ENCODE results near the gene HNRNPAB. TPM values are rescaled to one million over a fixed set of nuclear protein-coding genes. Genes with fewer than 3 reads are reported as not detected.

HNRNPAB gene
- total RNA-seq, 1 experiment from 2014 or later = 364 TPM

- Mint-ChIP-seq H3K36me3 (ENCODE audit: insufficient read depth, unreplicated experiment) (peaks cover 43% of the 10 kb centered on the region), H3K27me3 (ENCODE audit: insufficient read depth, unreplicated experiment) (no peaks in the 10 kb centered on the region), H3K4me1 (ENCODE audit: insufficient read depth, unreplicated experiment) (peaks cover 43% of the 10 kb centered on the region), H3K27ac (ENCODE audit: low read depth, unreplicated experiment) (no peak overlapping the region), H3K9me3 (ENCODE audit: unreplicated experiment) (peaks cover 11% of the 10 kb centered on the region), H3K4me3 (ENCODE audit: unreplicated experiment) (no peak overlapping the region)
- BruUV-seq (replicated peaks) = no TSS peak
- ChIA-PET POLR2A (interaction anchor here (1.2 to 2.0 kb wide), 3 partner anchors 8 to 14 kb away, joined by 3 to 8 read pairs (median 4); no protein-coding TSS in a partner anchor), CTCF (interaction anchor here (1.3 kb wide), 1 partner anchor 10 kb away, joined by 4 read pairs; no protein-coding TSS in a partner anchor)
- DNase-seq (ENCODE audit: unreplicated experiment) = no peak
- TF ChIP-seq, protein P1, sequence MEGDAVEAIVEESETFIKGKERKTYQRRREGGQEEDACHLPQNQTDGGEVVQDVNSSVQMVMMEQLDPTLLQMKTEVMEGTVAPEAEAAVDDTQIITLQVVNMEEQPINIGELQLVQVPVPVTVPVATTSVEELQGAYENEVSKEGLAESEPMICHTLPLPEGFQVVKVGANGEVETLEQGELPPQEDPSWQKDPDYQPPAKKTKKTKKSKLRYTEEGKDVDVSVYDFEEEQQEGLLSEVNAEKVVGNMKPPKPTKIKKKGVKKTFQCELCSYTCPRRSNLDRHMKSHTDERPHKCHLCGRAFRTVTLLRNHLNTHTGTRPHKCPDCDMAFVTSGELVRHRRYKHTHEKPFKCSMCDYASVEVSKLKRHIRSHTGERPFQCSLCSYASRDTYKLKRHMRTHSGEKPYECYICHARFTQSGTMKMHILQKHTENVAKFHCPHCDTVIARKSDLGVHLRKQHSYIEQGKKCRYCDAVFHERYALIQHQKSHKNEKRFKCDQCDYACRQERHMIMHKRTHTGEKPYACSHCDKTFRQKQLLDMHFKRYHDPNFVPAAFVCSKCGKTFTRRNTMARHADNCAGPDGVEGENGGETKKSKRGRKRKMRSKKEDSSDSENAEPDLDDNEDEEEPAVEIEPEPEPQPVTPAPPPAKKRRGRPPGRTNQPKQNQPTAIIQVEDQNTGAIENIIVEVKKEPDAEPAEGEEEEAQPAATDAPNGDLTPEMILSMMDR (IDR thresholded peaks at IDR 0.05; ENCODE audit: unreplicated experiment) = no peak
- intact Hi-C loops (cut with micrococcal nuclease) = no loop called here
Observed at GRCh38 chr5:178224403-178224802, 20.1 kb downstream of the HNRNPAB start.

DNA sequence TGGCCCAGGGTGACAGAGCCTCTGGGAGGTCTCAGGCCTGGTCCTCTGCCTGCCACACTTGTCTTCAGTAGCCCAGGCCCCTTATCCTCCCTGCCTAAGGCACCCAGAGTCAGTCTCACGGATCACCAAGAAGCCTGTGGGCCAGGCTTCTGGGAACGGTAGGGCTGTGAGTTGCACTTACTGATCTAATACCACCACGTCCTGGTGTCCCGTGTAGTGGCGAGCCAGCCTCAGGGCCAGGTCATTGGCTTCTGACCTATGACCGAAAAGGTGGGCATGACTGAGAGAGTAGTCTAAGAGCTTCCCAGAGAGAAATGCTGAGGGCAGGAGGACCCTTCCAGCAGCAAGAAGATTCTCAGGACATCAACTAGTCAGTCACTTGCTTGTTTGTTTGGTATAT is 20.8 kb downstream of the HNRNPAB start:
- no peak overlapping the region for H3K4me3 Mint-ChIP-seq (ENCODE audit: unreplicated experiment)
- no TSS peak for BruUV-seq (replicated peaks)
- peaks cover 11% of the 10 kb centered on the region for H3K9me3 Mint-ChIP-seq (ENCODE audit: unreplicated experiment)
- H3K36me3 Mint-ChIP-seq (ENCODE audit: insufficient read depth, unreplicated experiment) = peaks cover 47% of the 10 kb centered on the region
- no peak overlapping the region for H3K27ac Mint-ChIP-seq (ENCODE audit: low read depth, unreplicated experiment)
- CTCF ChIA-PET = interaction anchor here (0.6 to 1.3 kb wide), 2 partner anchors 10 to 64 kb away, joined by 3 to 4 read pairs; no protein-coding TSS in a partner anchor
- peaks cover 49% of the 10 kb centered on the region for H3K4me1 Mint-ChIP-seq (ENCODE audit: insufficient read depth, unreplicated experiment)
- TF ChIP-seq, protein P1 (IDR thresholded peaks at IDR 0.05; ENCODE audit: unreplicated experiment) = no peak
- intact Hi-C loops (cut with micrococcal nuclease) = no loop called here
- POLR2A ChIA-PET = interaction anchor here (1.2 to 2.0 kb wide), 5 partner anchors 9 to 26 kb away, joined by 3 to 8 read pairs (median 4); no protein-coding TSS in a partner anchor
- H3K27me3 Mint-ChIP-seq (ENCODE audit: insufficient read depth, unreplicated experiment) = no peaks in the 10 kb centered on the region
- no peak for DNase-seq (ENCODE audit: unreplicated experiment)

DNA sequence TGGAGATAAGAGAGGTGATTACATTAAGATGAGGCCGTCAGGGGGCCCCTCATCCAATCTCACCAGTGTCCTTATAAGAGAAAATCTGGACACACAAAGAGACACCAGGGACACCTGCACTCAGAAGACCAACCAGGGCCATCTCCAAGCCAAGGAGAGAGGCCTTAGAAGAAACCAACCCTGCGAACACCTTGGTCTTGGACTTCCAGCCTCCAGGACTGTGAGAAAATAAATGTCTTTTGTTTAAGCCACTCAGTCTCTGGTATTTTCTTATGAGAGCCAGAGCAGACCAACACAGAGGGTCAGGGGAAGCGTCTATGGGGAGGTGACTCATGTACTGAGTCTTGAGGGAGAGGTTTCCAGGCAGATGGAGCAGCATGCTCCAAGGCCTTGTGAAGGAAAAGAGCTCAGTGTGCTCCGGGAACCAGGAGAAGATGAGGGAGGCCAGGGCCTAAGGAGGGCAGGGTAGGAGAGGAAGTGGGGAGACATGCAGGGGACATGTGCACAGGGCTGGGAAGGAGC is 22.9 kb downstream of the HNRNPAB start:
- Mint-ChIP-seq H3K4me1 (ENCODE audit: insufficient read depth, unreplicated experiment) (peaks cover 54% of the 10 kb centered on the region), H3K4me3 (ENCODE audit: unreplicated experiment) (no peak overlapping the region), H3K9me3 (ENCODE audit: unreplicated experiment) (peaks cover 11% of the 10 kb centered on the region), H3K27ac (ENCODE audit: low read depth, unreplicated experiment) (peak overlapping the region; percentile 55), H3K36me3 (ENCODE audit: insufficient read depth, unreplicated experiment) (peaks cover 57% of the 10 kb centered on the region), H3K27me3 (ENCODE audit: insufficient read depth, unreplicated experiment) (no peaks in the 10 kb centered on the region)
- no TSS peak for BruUV-seq (replicated peaks)
- ChIA-PET CTCF (interaction anchor here (1.1 to 1.9 kb wide), 3 partner anchors 8 to 20 kb away, joined by 3 to 5 read pairs (median 5); no protein-coding TSS in a partner anchor), POLR2A (interaction anchor here (0.7 to 6.4 kb wide), 6 partner anchors 10 to 25 kb away, joined by 3 to 32 read pairs (median 4); partner anchors contain the start of gene HNRNPAB)
- DNase-seq (ENCODE audit: unreplicated experiment) = no peak
- TF ChIP-seq, protein P1 (IDR thresholded peaks at IDR 0.05; ENCODE audit: unreplicated experiment) = no peak
- intact Hi-C loops (cut with micrococcal nuclease) = no loop called here

- peak overlapping the region; percentile 1 for H3K4me3 Mint-ChIP-seq (ENCODE audit: unreplicated experiment)
- BruUV-seq (replicated peaks) = no TSS peak
- H3K9me3 Mint-ChIP-seq (ENCODE audit: unreplicated experiment) = peaks cover 11% of the 10 kb centered on the region
- intact Hi-C loops (cut with micrococcal nuclease) = no loop called here
- POLR2A ChIA-PET = interaction anchor here (0.7 to 6.4 kb wide), 5 partner anchors 15 to 26 kb away, joined by 3 to 32 read pairs (median 5); partner anchors contain the start of gene HNRNPAB
- DNase-seq (ENCODE audit: unreplicated experiment) = no peak
- H3K27me3 Mint-ChIP-seq (ENCODE audit: insufficient read depth, unreplicated experiment) = no peaks in the 10 kb centered on the region
- CTCF ChIA-PET = interaction anchor here (0.6 to 1.9 kb wide), 6 partner anchors 12 to 432 kb away, joined by 3 to 5 read pairs (median 3); no protein-coding TSS in a partner anchor
- peaks cover 52% of the 10 kb centered on the region for H3K4me1 Mint-ChIP-seq (ENCODE audit: insufficient read depth, unreplicated experiment)
- H3K27ac Mint-ChIP-seq (ENCODE audit: low read depth, unreplicated experiment) = peak overlapping the region; percentile 57
- peaks cover 57% of the 10 kb centered on the region for H3K36me3 Mint-ChIP-seq (ENCODE audit: insufficient read depth, unreplicated experiment)
- TF ChIP-seq, protein P1 (IDR thresholded peaks at IDR 0.05; ENCODE audit: unreplicated experiment) = no peak
Observed at GRCh38 chr5:178227929-178228328, 23.6 kb downstream of the HNRNPAB start.
